Measurements from ENCODE around the gene SH3RF3. TPM values are rescaled to one million over a fixed set of nuclear protein-coding genes. Genes with fewer than 3 reads are reported as not detected.

Gene SH3RF3
- polyA plus RNA-seq, 1 of the 3 experiments (the other 2 are of a cell fraction), result 1.9 TPM

- Histone ChIP-seq H3K36me3 (replicated peaks in 1 of 2; ENCODE audit: control insufficient read depth in 1 of 2, insufficient read depth in 2 of 2, low read length in 1 of 2) (no peaks in the 10 kb centered on the region), H3K4me3 (ENCODE audit: low read depth in 2 of 2, low read length in 1 of 2) (no peak overlapping the region), H3K27me3 (ENCODE audit: insufficient read depth) (no peaks in the 10 kb centered on the region), H3K9ac (no peak overlapping the region), H3K9me3 (no peaks in the 10 kb centered on the region), H3K27ac (ENCODE audit: low read depth in 2 of 2, low read length in 1 of 2) (no peak overlapping the region), H4K20me1 (ENCODE audit: insufficient read depth) (no peaks in the 10 kb centered on the region), H3K79me2 (ENCODE audit: insufficient read depth) (no peaks in the 10 kb centered on the region), H2AFZ (ENCODE audit: low read depth) (no peak overlapping the region), H3K4me1 (ENCODE audit: control insufficient read depth in 1 of 2, insufficient read depth in 2 of 2, low read depth in 1 of 2, low read length in 1 of 2) (peaks cover 0 to 10% of the 10 kb centered on the region in 2 experiments; a peak in 1 of 4 replicates), H3F3A (replicated peaks; ENCODE audit: insufficient read depth) (no peaks in the 10 kb centered on the region), H3K4me2 (no peak overlapping the region), H3K9me2 (no peaks in the 10 kb centered on the region)
- DNase-seq, result no peak
- 83% methylated on average over 16 of the region's 16 CpGs for WGBS (ENCODE audit: low lambda C conversion rate)
- no peak for TF ChIP-seq USF1 (IDR thresholded peaks at IDR 0.05; ENCODE audit: borderline replicate concordance, low read depth)
- no peak for TF ChIP-seq SIN3A (IDR thresholded peaks at IDR 0.05; ENCODE audit: borderline replicate concordance, low read depth, low read length)
- no peak for TF ChIP-seq JUND (IDR thresholded peaks at IDR 0.05)
- no peak for TF ChIP-seq ELF1 (IDR thresholded peaks at IDR 0.05)
- TF ChIP-seq GATA2 (CRISPR knock-in tag; IDR thresholded peaks at IDR 0.05), result no peak
- TF ChIP-seq USF2 (IDR thresholded peaks at IDR 0.05; ENCODE audit: borderline replicate concordance, low read depth, low read length), result no peak
- no peak for TF ChIP-seq ZBTB33 (IDR thresholded peaks at IDR 0.05; ENCODE audit: borderline replicate concordance, low read depth)
- CTCF ChIA-PET, result interaction anchor here (0.6 to 12.4 kb wide), 4 partner anchors 16 to 385 kb away, joined by 3 to 89 read pairs (median 8); no protein-coding TSS in a partner anchor
- POLR2A ChIA-PET, result no interaction called here
Measured at GRCh38 chr2:109529532-109530449, 400.8 kb downstream of the SH3RF3 start.

DNA sequence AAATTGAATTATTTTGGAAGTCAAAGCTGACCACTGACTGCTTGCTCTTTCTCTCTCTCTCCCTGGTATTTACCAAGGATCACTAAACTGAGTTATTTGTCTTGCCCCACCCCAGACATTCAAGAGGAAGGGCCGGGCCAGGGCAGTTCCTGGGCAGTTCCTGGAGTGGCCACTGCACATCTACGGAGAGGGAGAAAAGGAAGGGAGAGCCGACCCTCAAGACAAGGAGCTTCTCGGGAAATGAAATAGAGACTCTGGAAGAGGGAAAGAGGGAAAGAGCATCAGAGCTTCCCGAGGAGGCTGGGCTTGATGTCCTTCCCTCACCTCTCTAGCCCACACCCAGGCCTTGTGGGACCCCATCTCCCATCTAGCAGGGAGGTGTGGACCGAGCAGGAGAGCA, 401.7 kb downstream of the SH3RF3 start:
- Histone ChIP-seq H3K9me3 (no peaks in the 10 kb centered on the region), H3K79me2 (ENCODE audit: insufficient read depth) (no peaks in the 10 kb centered on the region), H3K4me3 (ENCODE audit: low read depth in 2 of 2, low read length in 1 of 2) (no peak overlapping the region), H3K4me2 (no peak overlapping the region), H3K9ac (no peak overlapping the region), H3K9me2 (no peaks in the 10 kb centered on the region), H3K27me3 (ENCODE audit: insufficient read depth) (no peaks in the 10 kb centered on the region), H4K20me1 (ENCODE audit: insufficient read depth) (no peaks in the 10 kb centered on the region), H3K36me3 (replicated peaks in 1 of 2; ENCODE audit: control insufficient read depth in 1 of 2, insufficient read depth in 2 of 2, low read length in 1 of 2) (no peaks in the 10 kb centered on the region), H3K27ac (ENCODE audit: low read depth in 2 of 2, low read length in 1 of 2) (no peak overlapping the region), H3K4me1 (ENCODE audit: control insufficient read depth in 1 of 2, insufficient read depth in 2 of 2, low read depth in 1 of 2, low read length in 1 of 2) (peaks cover 0 to 10% of the 10 kb centered on the region in 2 experiments; a peak in 1 of 4 replicates), H3F3A (replicated peaks; ENCODE audit: insufficient read depth) (no peaks in the 10 kb centered on the region), H2AFZ (ENCODE audit: low read depth) (no peak overlapping the region)
- ChIA-PET CTCF (interaction anchor here (0.6 to 12.4 kb wide), 3 partner anchors 15 to 386 kb away, joined by 3 to 89 read pairs (median 12); no protein-coding TSS in a partner anchor), POLR2A (no interaction called here)
- WGBS (ENCODE audit: low lambda C conversion rate), result 57% methylated on average over 6 of the region's 6 CpGs
- TF ChIP-seq NFIC (IDR thresholded peaks at IDR 0.05; ENCODE audit: borderline replicate concordance), result no peak
- no peak for TF ChIP-seq ELF1 (IDR thresholded peaks at IDR 0.05)
- TF ChIP-seq TEAD4 (IDR thresholded peaks at IDR 0.05; ENCODE audit: borderline replicate concordance, insufficient read depth), result no peak
- TF ChIP-seq RCOR1 (IDR thresholded peaks at IDR 0.05; ENCODE audit: low read length), result no peak
- no peak for TF ChIP-seq FOXM1 (IDR thresholded peaks at IDR 0.05; ENCODE audit: low read depth)
- TF ChIP-seq, protein P1, sequence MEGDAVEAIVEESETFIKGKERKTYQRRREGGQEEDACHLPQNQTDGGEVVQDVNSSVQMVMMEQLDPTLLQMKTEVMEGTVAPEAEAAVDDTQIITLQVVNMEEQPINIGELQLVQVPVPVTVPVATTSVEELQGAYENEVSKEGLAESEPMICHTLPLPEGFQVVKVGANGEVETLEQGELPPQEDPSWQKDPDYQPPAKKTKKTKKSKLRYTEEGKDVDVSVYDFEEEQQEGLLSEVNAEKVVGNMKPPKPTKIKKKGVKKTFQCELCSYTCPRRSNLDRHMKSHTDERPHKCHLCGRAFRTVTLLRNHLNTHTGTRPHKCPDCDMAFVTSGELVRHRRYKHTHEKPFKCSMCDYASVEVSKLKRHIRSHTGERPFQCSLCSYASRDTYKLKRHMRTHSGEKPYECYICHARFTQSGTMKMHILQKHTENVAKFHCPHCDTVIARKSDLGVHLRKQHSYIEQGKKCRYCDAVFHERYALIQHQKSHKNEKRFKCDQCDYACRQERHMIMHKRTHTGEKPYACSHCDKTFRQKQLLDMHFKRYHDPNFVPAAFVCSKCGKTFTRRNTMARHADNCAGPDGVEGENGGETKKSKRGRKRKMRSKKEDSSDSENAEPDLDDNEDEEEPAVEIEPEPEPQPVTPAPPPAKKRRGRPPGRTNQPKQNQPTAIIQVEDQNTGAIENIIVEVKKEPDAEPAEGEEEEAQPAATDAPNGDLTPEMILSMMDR (IDR thresholded peaks at IDR 0.05), result no peak
- no peak for TF ChIP-seq GATA2 (CRISPR knock-in tag; IDR thresholded peaks at IDR 0.05)
- no peak for TF ChIP-seq EZH2phosphoT487 (IDR thresholded peaks at IDR 0.05; ENCODE audit: borderline replicate concordance, low read depth)
- no peak for TF ChIP-seq GABPA (IDR thresholded peaks at IDR 0.05; ENCODE audit: low read depth)
- no peak for TF ChIP-seq USF2 (IDR thresholded peaks at IDR 0.05; ENCODE audit: borderline replicate concordance, low read depth, low read length)
- TF ChIP-seq SMC3 (IDR thresholded peaks at IDR 0.05; ENCODE audit: low read depth, low read length), result no peak
- no peak for DNase-seq

Measured in SK-N-SH (cell line).